BLaER1 (cell line): Measurements from ENCODE around the gene TSFM.
"Not testable (repeated sequence)": the region's sequence is repeated elsewhere in the genome, so short reads cannot be mapped to it uniquely, and the experiment has no call there.

Source experiments
- H3K27ac ChIP-seq: shearing (Covaris generic); formaldehyde crosslinking; 2 replicates; pipeline ENCODE4 v1.8.1; 2022
- H3K27me3 ChIP-seq: shearing (Covaris generic); formaldehyde crosslinking; 2 replicates; pipeline ENCODE4 v1.8.1; 2022
- H3K36me3 ChIP-seq: shearing (Covaris generic); formaldehyde crosslinking; 2 replicates; pipeline ENCODE4 v1.8.1; 2022
- H3K4me1 ChIP-seq: shearing (Covaris generic); formaldehyde crosslinking; 2 replicates; pipeline ENCODE4 v1.8.1; 2022
- H3K4me2 ChIP-seq: shearing (Covaris generic); formaldehyde crosslinking; 2 replicates; pipeline ENCODE4 v1.8.1; 2022
- H3K4me3 ChIP-seq: shearing (Covaris generic); formaldehyde crosslinking; 2 replicates; pipeline ENCODE4 v1.8.1; 2022
- H3K9ac ChIP-seq: shearing (Covaris generic); formaldehyde crosslinking; 2 replicates; pipeline ENCODE4 v1.8.1; 2022
- H3K9me3 ChIP-seq: shearing (Covaris generic); formaldehyde crosslinking; 2 replicates; pipeline ENCODE4 v1.8.1; 2022
- H4K20me1 ChIP-seq: shearing (Covaris generic); formaldehyde crosslinking; 2 replicates; pipeline ENCODE4 v1.8.1; 2022
- Cebpa-rat ChIP-seq: shearing (Covaris generic); IDR thresholded peaks from 2 replicates; pipeline ENCODE4 v1.8.1; 2022

The TSFM gene

DNA sequence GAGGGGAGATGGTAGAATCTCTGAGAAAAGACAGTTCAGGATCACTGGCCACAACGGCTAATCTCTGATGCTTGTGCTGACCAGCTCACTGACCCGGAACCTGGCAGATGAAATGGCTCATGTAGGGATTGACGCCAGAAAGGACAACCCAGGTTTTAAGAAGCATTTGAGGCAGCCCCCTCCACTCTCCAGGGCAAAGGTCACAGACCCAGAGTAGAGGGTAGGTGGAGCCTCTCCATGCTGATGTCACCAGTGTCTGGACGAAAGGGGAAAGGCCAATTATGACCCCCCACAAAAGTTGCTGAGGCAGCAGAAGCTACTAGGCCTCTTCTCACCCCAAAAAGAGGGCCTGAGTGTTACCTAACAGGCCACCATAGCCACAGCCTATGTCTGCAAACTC, 11.9 kb upstream of the TSFM start:
- H3K36me3 ChIP-seq = peaks cover 32% of the 10 kb centered on the region
- H4K20me1 ChIP-seq = peaks cover 32% of the 10 kb centered on the region
- H3K4me1 ChIP-seq = peaks cover 24% of the 10 kb centered on the region
- H3K9ac ChIP-seq = no peak overlapping the region; the same call in 1 of the 2 replicates
- peak overlapping the region; percentile 91 for H3K4me2 ChIP-seq
- H3K27me3 ChIP-seq = peaks cover 32% of the 10 kb centered on the region
- H3K9me3 ChIP-seq = no peaks in the 10 kb centered on the region
- peak overlapping the region; percentile 84; the same call in 1 of the 2 replicates for H3K4me3 ChIP-seq
- no peak for TF ChIP-seq Cebpa-rat
- no peak overlapping the region for H3K27ac ChIP-seq

DNA sequence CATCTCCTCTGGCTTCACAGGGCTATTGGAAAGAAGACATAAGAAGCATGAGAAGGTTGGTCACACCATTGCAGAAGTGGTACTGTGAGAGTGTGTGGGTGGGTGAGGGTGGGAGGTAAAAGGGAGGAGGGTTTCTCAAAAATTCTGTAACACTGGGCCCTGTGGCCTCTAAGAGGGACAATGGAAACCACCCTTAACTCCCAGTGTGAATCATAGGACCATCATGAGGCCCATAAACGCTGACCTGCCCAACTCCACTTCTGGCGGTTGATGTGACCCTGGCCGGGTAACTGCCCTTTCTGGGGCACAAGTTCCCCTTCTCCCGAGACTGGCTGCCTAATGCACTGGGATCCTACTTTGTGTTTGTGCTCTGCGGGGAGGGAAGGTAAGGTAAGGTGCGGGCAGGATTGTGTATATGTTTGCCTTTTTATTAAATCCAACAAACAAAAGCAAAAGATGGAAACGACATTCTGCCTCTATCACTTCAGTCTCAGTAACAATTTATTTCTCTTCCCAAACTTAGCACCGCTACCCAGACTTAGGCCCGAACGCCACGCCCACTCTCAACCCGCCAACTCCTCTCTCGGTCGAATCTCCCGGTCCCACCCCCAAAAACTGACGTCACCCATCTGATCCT, 11.2 kb upstream of the TSFM start:
- H3K4me2 ChIP-seq = peak overlapping the region; percentile 91
- peaks cover 32% of the 10 kb centered on the region for H3K36me3 ChIP-seq
- H3K4me3 ChIP-seq = peak overlapping the region; percentile 84
- peaks cover 24% of the 10 kb centered on the region for H3K4me1 ChIP-seq
- peak overlapping the region; percentile 89 for H3K9ac ChIP-seq
- no peak for TF ChIP-seq Cebpa-rat
- H3K27me3 ChIP-seq = peaks cover 26% of the 10 kb centered on the region
- peak overlapping the region; percentile 93 for H3K27ac ChIP-seq
- peaks cover 25% of the 10 kb centered on the region for H4K20me1 ChIP-seq
- no peaks in the 10 kb centered on the region for H3K9me3 ChIP-seq

DNA sequence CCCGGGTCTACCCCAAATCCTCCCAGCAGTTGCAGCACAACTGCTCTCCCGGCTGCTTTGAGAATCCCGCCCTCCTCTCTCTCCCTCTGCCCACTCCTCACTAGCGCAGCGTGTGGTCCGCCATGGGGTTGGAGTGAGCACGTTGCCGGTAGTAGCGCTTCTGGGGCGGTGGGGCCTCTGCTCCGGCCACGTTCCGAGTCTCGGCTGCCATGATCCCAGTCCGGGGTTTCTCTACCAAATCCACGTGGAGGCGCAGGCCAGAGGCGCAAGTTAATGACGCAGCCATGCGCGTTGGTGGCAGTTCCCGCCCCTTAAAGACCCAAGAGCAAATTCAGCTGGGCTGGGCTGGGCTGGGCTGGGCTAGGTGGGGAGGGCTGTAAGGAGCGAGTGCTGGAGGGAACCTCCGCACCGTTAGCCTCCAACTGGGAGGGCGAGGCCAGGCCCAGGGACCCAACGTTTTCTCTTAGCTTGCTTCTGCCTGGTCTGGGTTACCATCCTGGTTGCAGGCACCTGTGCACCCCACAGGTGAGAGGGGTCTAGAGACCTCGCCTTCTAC, 10.6 kb upstream of the TSFM start, which contains the start of gene METTL1:
Gene METTL1 (minus strand): TSS at position 233 of the 556 bp plus-strand sequence. CDS start 22 bp downstream, at position 211.
- peak within 1 kb of the TSS; percentile 89 for H3K9ac ChIP-seq
- peak within 1 kb of the TSS; percentile 84 for H3K4me3 ChIP-seq
- H3K27ac ChIP-seq = peak within 1 kb of the TSS; percentile 93
- peak within 1 kb of the TSS; percentile 91 for H3K4me2 ChIP-seq
- H4K20me1 ChIP-seq = peaks cover 19% of the 10 kb centered on the region
- H3K4me1 ChIP-seq = peaks cover 24% of the 10 kb centered on the region
- peaks cover 20% of the 10 kb centered on the region for H3K27me3 ChIP-seq
- H3K36me3 ChIP-seq = peaks cover 32% of the 10 kb centered on the region
- TF ChIP-seq Cebpa-rat = no peak
- no peaks in the 10 kb centered on the region for H3K9me3 ChIP-seq

- H3K27ac ChIP-seq = peak within 1 kb of the TSS; percentile 93
Observed at GRCh38 chr12:57772429-57773322, 9.9 kb upstream of the TSFM start, which contains the start of gene EEF1AKMT3. TSS of gene EEF1AKMT3 (plus strand) at chr12:57772614. CDS start at chr12:57772725, 111 bp downstream.

GRCh38 chr12:57774634-57775033, 8.0 kb upstream of the TSFM start:
- H3K4me2 ChIP-seq, H3K9me3 ChIP-seq, H3K27ac ChIP-seq, H3K4me3 ChIP-seq, H4K20me1 ChIP-seq, H3K9ac ChIP-seq, H3K27me3 ChIP-seq: not testable (repeated sequence)
- H3K36me3 ChIP-seq = peaks cover 21% of the 10 kb centered on the region
- H3K4me1 ChIP-seq = peaks cover 24% of the 10 kb centered on the region

More at GRCh38 chr12:57772429-57773322, 9.9 kb upstream of the TSFM start, which contains the start of gene EEF1AKMT3:
- H4K20me1 ChIP-seq = peaks cover 14% of the 10 kb centered on the region; the same call in 1 of the 2 replicates
- H3K4me3 ChIP-seq = peak within 1 kb of the TSS; percentile 84
- peaks cover 32% of the 10 kb centered on the region for H3K36me3 ChIP-seq
- H3K27me3 ChIP-seq = peaks cover 13% of the 10 kb centered on the region
- no peak for TF ChIP-seq Cebpa-rat
- H3K9ac ChIP-seq = peak within 1 kb of the TSS; percentile 89
- H3K9me3 ChIP-seq = no peaks in the 10 kb centered on the region
- H3K4me1 ChIP-seq = peaks cover 24% of the 10 kb centered on the region
- H3K4me2 ChIP-seq = peak within 1 kb of the TSS; percentile 91

DNA sequence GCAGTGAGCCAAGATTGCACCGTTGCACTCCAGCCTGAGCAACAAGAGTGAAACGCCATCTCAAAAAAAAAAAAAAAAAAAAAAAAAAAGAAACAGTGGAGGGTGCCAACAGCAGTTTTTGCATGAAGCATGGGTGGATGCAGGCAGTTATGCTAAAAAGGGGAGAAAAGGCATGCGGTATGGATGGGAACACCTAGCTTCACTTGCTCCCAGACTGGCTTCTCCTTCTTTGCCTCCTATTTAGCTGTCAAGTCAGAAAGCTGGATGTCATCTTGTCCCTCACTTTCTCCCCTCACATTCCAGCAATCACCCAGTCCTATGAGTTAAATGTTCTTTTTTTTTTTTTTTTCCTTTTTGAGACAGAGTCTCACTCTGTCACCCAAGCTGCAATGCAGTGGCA, 7.5 kb upstream of the TSFM start:
- H4K20me1 ChIP-seq = no peaks in the 10 kb centered on the region

DNA sequence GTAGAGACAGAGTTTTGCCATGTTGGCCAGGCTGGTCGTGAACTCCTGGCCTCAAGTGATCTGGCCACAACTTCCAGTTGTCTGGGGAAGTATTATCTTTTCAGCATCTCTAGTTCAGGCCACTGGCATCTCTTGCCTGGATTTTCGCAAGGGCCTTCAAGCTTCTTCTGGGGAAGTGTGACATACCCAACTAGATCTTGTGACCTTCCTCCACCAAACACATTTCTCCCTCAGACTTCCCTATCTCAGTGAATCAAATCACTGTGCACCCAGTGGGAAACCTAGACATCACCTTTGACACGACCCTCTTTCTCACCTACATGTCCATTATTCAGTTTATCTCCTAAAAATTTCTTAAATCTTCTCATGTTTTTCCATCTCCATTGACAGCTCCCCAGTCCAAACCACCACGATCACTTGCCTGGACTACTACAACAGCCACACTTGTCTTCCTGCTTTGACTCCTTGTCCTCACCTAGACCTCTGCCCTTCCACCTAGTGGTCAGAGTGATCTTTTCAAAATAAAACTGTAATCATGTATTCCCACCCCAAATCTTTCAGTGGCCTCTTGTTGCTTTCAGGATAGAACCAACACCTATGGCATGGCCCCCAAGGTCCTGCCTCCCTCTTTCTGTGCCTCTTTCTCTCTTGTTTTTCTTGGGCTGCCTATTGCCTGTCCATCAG, 6.9 kb upstream of the TSFM start:
- no peak for TF ChIP-seq Cebpa-rat
- peaks cover 21% of the 10 kb centered on the region for H3K36me3 ChIP-seq
- H3K4me2 ChIP-seq = no peak overlapping the region
- no peak overlapping the region for H3K27ac ChIP-seq
- H4K20me1 ChIP-seq = no peaks in the 10 kb centered on the region
- no peak overlapping the region for H3K9ac ChIP-seq
- no peaks in the 10 kb centered on the region for H3K9me3 ChIP-seq
- no peaks in the 10 kb centered on the region for H3K27me3 ChIP-seq
- peaks cover 28% of the 10 kb centered on the region for H3K4me1 ChIP-seq
- H3K4me3 ChIP-seq = no peak overlapping the region

More for the DNA sequence above, 7.5 kb upstream of the TSFM start:
- Histone ChIP-seq H3K9me3 (no peaks in the 10 kb centered on the region), H3K27me3 (no peaks in the 10 kb centered on the region), H3K4me1 (peaks cover 24% of the 10 kb centered on the region), H3K4me2 (no peak overlapping the region), H3K4me3 (no peak overlapping the region), H3K27ac (no peak overlapping the region), H3K36me3 (peaks cover 21% of the 10 kb centered on the region), H3K9ac (no peak overlapping the region)
- no peak for TF ChIP-seq Cebpa-rat

DNA sequence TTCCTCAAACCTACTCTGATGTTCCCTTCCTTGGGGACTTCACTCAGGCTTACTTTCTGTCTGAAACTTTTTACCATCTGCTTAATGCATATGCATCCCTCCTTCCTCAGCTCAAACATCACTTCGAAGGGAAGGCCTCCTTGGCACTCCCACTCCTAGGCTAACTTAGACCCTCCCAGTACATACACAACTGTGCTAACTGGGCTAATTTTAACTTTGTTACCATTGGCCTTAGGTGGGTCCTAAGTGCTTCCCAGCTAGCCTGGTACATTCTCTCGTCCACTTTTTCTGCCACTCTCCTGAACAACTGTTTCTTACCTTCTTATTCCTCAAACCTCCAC, 6.4 kb upstream of the TSFM start:
- peaks cover 19% of the 10 kb centered on the region for H3K36me3 ChIP-seq
- no peak overlapping the region for H3K27ac ChIP-seq
- no peak overlapping the region for H3K4me3 ChIP-seq
- H3K4me2 ChIP-seq = no peak overlapping the region
- no peaks in the 10 kb centered on the region for H3K27me3 ChIP-seq
- H4K20me1 ChIP-seq = no peaks in the 10 kb centered on the region
- peaks cover 28% of the 10 kb centered on the region for H3K4me1 ChIP-seq
- no peaks in the 10 kb centered on the region for H3K9me3 ChIP-seq
- H3K9ac ChIP-seq = no peak overlapping the region
- TF ChIP-seq Cebpa-rat = no peak

DNA sequence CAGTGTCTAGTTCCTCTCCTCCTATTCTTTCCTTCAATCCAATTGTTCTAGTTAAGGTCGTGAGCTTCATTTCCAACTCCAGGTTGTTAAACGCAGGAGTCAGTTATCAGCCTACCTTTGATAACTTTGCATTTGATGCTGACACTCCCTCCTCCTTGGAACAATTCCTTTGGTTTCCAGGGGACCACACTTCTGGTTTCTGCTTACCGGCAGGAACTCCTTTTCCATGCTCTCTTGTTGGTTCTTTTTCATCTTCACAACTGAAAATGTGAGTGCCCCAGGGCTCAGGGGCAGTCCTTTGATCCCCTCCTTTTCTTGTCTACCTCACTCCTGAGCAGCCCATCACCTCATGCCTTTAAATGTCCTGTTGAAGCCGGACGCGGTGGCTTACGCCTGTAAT, 5.2 kb upstream of the TSFM start:
- no peak overlapping the region for H3K4me2 ChIP-seq
- no peak for TF ChIP-seq Cebpa-rat

More for the DNA sequence above, 5.2 kb upstream of the TSFM start:
- Histone ChIP-seq H3K9me3 (no peaks in the 10 kb centered on the region), H3K27me3 (no peaks in the 10 kb centered on the region), H3K36me3 (peaks cover 19% of the 10 kb centered on the region), H3K4me1 (peaks cover 37% of the 10 kb centered on the region), H3K9ac (no peak overlapping the region), H4K20me1 (no peaks in the 10 kb centered on the region), H3K27ac (no peak overlapping the region), H3K4me3 (no peak overlapping the region)
